Measurements from ENCODE around the gene PSMB3.
"Not testable (repeated sequence)": the region's sequence is repeated elsewhere in the genome, so short reads cannot be mapped to it uniquely, and the experiment has no call there.

The PSMB3 gene

DNA sequence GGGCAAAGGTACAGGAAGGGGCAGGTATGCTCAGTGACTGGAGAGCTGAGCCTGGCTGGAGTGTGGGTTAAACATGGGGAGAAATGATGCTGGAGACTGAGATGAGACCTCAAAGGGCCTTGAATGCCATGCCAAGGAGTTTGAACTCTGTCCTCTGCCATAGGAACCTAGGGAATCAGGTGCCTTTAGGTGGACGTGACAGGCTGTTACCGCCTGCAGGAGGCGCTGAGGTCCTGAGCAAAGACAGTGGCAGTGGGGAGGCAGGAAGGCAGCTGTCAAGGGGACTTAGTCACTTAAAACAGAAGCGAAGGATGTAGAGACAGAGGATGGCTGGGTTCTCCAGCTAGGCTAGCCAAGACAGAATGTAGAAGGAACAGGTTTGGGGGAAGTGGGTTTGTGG lies 9.1 kb downstream of the PSMB3 start:
- Histone ChIP-seq H3K27ac (ENCODE audit: low read length) (no peak overlapping the region), H3K4me3 (ENCODE audit: low read depth in 1 of 2, low read length in 2 of 2) (no peak overlapping the region), H3K27me3 (ENCODE audit: low read depth, low read length) (no peaks in the 10 kb centered on the region), H3K4me1 (ENCODE audit: control insufficient read depth in 1 of 2, insufficient read depth in 2 of 2, low read length in 2 of 2) (no peaks in the 10 kb centered on the region), H3K36me3 (ENCODE audit: control insufficient read depth in 1 of 2, insufficient read depth in 2 of 2, low read length in 2 of 2) (peaks cover 48 to 73% of the 10 kb centered on the region in 2 donors), H3K9me3 (ENCODE audit: control insufficient read depth in 1 of 2, low read length in 2 of 2) (no peaks in the 10 kb centered on the region)

DNA sequence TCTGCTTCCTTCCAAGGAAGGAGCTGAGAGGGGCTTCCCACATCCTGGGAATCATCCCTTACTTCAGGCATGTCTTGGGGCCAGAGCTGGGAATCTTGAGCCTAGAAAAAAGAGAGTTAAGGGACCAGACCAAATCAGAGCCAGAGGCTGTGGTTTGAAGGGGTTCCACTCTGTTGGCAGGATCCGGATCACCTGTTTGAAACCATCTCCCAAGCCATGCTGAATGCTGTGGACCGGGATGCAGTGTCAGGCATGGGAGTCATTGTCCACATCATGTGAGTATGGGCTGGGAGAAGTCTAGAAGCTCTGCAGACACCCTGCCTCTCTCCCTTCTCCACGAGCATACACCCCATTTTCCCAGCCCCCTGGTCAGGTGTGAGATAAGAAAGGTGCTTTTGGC lies 9.7 kb downstream of the PSMB3 start:
- H3K9me3 ChIP-seq (ENCODE audit: control insufficient read depth in 1 of 2, low read length in 2 of 2) = no peaks in the 10 kb centered on the region
- H3K27ac ChIP-seq (ENCODE audit: low read length) = no peak overlapping the region
- H3K4me3 ChIP-seq (ENCODE audit: low read depth in 1 of 2, low read length in 2 of 2) = no peak overlapping the region
- peaks cover 53 to 79% of the 10 kb centered on the region in 2 donors for H3K36me3 ChIP-seq (ENCODE audit: control insufficient read depth in 1 of 2, insufficient read depth in 2 of 2, low read length in 2 of 2)
- no peaks in the 10 kb centered on the region for H3K4me1 ChIP-seq (ENCODE audit: control insufficient read depth in 1 of 2, insufficient read depth in 2 of 2, low read length in 2 of 2)
- H3K27me3 ChIP-seq (ENCODE audit: low read depth, low read length) = no peaks in the 10 kb centered on the region

DNA sequence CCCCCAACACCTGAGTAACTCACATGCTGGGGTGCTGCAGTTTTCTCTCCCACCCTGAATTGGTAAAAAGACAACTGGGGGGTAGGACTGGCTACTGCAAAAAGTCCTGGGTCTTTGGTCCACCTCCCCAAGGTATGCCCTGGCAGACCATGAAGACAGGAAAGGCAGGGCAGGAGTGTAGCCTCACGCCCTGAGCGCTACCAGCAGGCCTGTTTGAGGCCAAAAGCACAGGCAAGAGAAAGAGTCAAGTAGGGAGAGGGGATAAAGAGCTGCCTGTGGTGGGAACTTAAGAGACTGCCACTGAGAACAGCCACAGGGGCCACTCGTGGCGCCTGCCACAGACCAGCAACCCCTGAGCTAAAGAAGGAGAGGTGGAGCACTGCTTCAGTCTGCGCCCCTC lies 13.8 kb downstream of the PSMB3 start:
- H3K4me1 ChIP-seq (ENCODE audit: control insufficient read depth in 1 of 2, insufficient read depth in 2 of 2, low read length in 2 of 2) = no peaks in the 10 kb centered on the region
- no peak overlapping the region for H3K4me3 ChIP-seq (ENCODE audit: low read depth in 1 of 2, low read length in 2 of 2)
- no peaks in the 10 kb centered on the region for H3K9me3 ChIP-seq (ENCODE audit: control insufficient read depth in 1 of 2, low read length in 2 of 2)
- no peak overlapping the region for H3K27ac ChIP-seq (ENCODE audit: low read length)
- H3K27me3 ChIP-seq (ENCODE audit: low read depth, low read length) = no peaks in the 10 kb centered on the region
- peaks cover 65 to 94% of the 10 kb centered on the region in 2 donors for H3K36me3 ChIP-seq (ENCODE audit: control insufficient read depth in 1 of 2, insufficient read depth in 2 of 2, low read length in 2 of 2)

DNA sequence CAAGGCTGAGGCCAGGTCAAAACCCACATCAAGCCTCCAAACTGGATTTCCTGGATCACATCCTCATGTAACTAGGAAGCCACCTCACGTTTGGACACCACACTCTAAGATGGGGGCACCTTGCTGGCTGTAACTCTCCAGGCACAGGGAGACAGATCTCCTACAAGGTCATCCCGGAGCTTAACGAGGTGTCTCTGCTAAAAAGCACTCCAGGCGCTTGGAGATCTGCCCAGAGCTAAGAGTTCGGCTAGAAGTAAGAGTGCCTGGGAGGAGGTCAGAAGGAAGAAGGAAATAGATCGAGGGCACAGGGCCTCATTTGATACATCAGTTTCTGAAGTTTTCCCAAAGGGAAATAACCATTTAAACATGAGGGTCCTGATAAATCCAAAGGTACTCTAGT lies 15.9 kb downstream of the PSMB3 start:
- Histone ChIP-seq H3K36me3 (ENCODE audit: control insufficient read depth in 1 of 2, insufficient read depth in 2 of 2, low read length in 2 of 2) (peaks cover 53 to 93% of the 10 kb centered on the region in 2 donors), H3K9me3 (ENCODE audit: control insufficient read depth in 1 of 2, low read length in 2 of 2) (no peaks in the 10 kb centered on the region), H3K4me3 (ENCODE audit: low read depth in 1 of 2, low read length in 2 of 2) (no peak overlapping the region), H3K4me1 (ENCODE audit: control insufficient read depth in 1 of 2, insufficient read depth in 2 of 2, low read length in 2 of 2) (no peaks in the 10 kb centered on the region), H3K27me3 (ENCODE audit: low read depth, low read length) (no peaks in the 10 kb centered on the region), H3K27ac (ENCODE audit: low read length) (no peak overlapping the region)

DNA sequence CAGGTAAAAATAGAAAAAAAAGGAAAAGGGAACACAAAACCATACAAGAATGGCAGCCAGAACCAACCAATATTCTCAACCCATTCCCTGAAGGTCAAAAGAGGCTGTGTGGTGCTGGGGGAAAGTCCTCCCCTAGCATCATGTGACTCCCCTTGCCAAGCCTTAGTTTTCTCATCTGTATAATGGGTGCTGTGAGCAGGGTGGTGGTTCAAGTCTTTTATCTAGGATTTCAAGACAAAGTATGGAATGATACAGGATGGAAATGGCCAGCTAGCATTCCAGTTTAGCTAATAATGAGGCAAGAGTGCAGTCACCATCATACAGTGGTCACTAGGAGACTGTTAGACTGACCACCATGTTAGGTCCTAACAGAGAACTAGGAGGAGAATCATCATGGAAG lies 20.7 kb downstream of the PSMB3 start:
- Histone ChIP-seq H3K4me1 (ENCODE audit: control insufficient read depth in 1 of 2, insufficient read depth in 2 of 2, low read length in 2 of 2) (no peaks in the 10 kb centered on the region), H3K9me3 (ENCODE audit: control insufficient read depth in 1 of 2, low read length in 2 of 2) (no peaks in the 10 kb centered on the region), H3K36me3 (ENCODE audit: control insufficient read depth in 1 of 2, insufficient read depth in 2 of 2, low read length in 2 of 2) (peaks cover 46 to 86% of the 10 kb centered on the region in 2 donors), H3K4me3 (ENCODE audit: low read depth in 1 of 2, low read length in 2 of 2) (no peak overlapping the region), H3K27ac (ENCODE audit: low read length) (no peak overlapping the region), H3K27me3 (ENCODE audit: low read depth, low read length) (no peaks in the 10 kb centered on the region)

DNA sequence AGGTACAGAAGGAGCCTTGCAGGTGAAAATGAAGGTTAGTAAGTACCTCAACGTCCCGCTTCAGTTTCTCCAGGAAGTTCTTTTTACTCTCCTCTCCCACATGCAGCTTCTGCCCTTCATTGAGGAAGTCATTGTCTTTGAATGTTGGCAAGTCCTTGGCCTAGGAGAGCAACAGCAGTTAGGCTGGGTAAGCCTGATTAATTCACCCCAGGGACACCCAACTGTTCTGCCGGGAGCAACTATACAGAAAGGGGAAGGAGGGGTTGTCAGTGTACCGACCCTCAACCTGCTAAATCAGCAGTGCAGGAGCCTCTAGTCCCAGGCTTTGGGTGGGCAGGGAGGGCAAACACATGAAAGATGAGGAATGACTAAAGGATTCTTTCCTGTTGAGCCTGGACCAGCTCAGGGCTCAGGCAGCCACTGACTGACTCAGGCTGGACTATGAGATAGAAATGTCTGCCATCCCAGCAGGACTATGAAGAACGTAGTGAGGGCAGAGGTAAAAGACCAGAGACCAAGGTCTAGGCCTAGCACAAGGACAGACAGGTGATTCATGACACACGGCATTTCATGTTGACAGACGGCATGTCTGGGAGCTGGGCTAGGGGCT lies 25.2 kb downstream of the PSMB3 start:
- Histone ChIP-seq H3K27ac (ENCODE audit: low read length) (no peak overlapping the region), H3K9me3 (ENCODE audit: control insufficient read depth in 1 of 2, low read length in 2 of 2) (no peaks in the 10 kb centered on the region), H3K4me3 (ENCODE audit: low read depth in 1 of 2, low read length in 2 of 2) (no peak overlapping the region), H3K36me3 (ENCODE audit: control insufficient read depth in 1 of 2, insufficient read depth in 2 of 2, low read length in 2 of 2) (peaks cover 71 to 91% of the 10 kb centered on the region in 2 donors), H3K27me3 (ENCODE audit: low read depth, low read length) (no peaks in the 10 kb centered on the region), H3K4me1 (ENCODE audit: control insufficient read depth in 1 of 2, insufficient read depth in 2 of 2, low read length in 2 of 2) (no peaks in the 10 kb centered on the region)

DNA sequence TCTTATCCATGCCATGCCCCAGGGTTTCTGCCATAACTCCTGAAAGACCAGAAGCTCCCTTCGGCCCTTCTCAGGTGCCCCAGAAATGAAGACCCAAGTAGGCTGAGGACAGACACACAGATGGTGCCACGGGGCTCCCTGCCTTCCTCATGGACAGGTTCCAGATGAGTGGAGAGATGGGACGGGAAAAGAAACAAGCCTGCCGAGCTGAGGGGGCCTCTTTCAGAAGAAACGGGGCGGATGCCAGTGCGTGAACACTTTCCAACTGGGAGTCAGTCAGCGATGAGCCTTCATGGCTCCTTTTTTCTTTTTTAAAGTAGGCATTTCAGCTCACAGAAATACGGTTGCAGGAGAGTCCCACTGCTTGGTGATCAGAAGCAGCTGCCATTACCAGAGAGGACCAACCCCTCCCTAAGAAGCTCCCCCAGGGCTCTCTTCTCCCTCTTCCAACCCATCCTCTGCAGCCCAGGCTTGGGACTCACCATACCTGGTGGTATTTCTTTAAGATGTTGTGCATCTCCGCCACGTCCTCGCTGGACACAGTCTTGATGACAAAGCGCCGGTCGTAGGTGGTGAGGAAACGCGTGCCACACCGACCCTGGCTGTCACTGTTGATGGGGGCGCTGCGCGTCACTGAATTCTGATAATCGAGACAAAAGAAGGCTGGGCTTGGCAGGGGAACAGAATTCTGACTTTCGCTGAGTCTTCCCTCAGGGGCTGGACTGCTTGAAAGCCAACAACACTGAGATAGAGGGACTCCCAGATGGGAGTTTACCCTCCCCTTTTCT lies 27.6 kb downstream of the PSMB3 start:
- Histone ChIP-seq H3K4me1 (ENCODE audit: control insufficient read depth in 1 of 2, insufficient read depth in 2 of 2, low read length in 2 of 2) (no peaks in the 10 kb centered on the region), H3K4me3 (ENCODE audit: low read depth in 1 of 2, low read length in 2 of 2) (no peak overlapping the region), H3K27ac (ENCODE audit: low read length) (no peak overlapping the region), H3K36me3 (ENCODE audit: control insufficient read depth in 1 of 2, insufficient read depth in 2 of 2, low read length in 2 of 2) (peaks cover 74 to 91% of the 10 kb centered on the region in 2 donors), H3K27me3 (ENCODE audit: low read depth, low read length) (no peaks in the 10 kb centered on the region), H3K9me3 (ENCODE audit: control insufficient read depth in 1 of 2, low read length in 2 of 2) (no peaks in the 10 kb centered on the region)

DNA sequence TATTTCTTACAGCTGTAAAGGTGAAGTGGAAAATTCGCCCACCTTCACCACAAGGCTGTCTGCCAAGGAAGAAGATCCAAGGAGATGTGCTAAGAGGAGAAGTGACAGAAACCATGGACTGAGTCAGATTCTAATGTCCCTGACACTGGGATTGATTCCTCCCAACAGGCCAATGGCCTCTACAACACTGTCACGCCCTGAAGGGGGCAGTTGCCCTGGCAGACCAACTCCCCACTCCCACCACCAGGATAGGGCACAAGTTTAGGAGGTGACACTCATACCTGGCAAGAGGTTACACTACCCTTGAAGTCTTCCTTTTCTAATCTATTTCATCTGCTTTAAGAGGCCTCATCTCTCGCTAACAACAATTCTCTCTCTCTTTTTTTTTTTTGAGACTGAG lies 30.7 kb downstream of the PSMB3 start:
- no peak overlapping the region for H3K27ac ChIP-seq (ENCODE audit: low read length)
- no peak overlapping the region for H3K4me3 ChIP-seq (ENCODE audit: low read depth in 1 of 2, low read length in 2 of 2)
- no peaks in the 10 kb centered on the region for H3K27me3 ChIP-seq (ENCODE audit: low read depth, low read length)
- no peaks in the 10 kb centered on the region for H3K4me1 ChIP-seq (ENCODE audit: control insufficient read depth in 1 of 2, insufficient read depth in 2 of 2, low read length in 2 of 2)
- H3K9me3 ChIP-seq (ENCODE audit: control insufficient read depth in 1 of 2, low read length in 2 of 2) = no peaks in the 10 kb centered on the region
- H3K36me3 ChIP-seq (ENCODE audit: control insufficient read depth in 1 of 2, insufficient read depth in 2 of 2, low read length in 2 of 2) = peaks cover 71 to 83% of the 10 kb centered on the region in 2 donors

DNA sequence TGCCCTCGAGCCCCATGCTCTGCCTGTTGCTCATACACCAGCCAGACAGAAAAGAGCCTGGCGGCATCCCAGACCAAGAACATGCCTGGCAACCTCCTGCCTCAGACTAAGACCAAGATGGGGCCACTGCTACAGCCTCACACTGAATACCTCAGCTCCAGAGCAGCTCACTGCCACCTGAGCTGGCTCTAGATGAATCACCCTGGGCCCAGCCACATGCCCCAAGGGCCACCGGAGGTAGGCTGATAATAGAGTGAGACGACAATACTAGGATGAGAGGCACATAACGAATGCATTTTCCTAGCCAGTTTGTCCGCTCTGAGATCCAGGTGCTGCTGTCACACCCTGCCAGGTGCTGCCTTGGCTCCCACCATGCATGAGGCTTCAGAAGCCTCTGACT lies 33.8 kb downstream of the PSMB3 start:
- H3K36me3 ChIP-seq (ENCODE audit: control insufficient read depth in 1 of 2, insufficient read depth in 2 of 2, low read length in 2 of 2) = peaks cover 40 to 52% of the 10 kb centered on the region in 2 donors

DNA sequence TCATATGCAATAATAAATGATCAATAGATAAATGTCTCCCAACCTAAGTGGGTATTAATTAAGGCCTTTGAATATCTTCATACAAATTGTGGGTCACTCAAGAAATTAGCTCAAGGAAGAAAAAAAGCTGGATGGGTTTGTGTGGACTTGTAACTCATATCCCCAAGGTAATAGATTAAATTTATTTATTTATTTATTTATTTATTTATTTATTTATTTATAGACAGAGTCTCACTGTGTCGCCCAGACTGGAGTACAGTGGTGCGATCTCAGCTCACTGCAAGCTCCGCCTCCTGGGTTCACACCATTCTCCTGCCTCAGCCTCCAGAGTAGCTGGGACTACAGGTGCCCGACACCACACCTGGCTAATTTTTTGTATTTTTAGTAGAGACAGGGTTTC lies 35.5 kb downstream of the PSMB3 start:
- H3K4me3 ChIP-seq (ENCODE audit: low read depth in 1 of 2, low read length in 2 of 2); H3K4me1 ChIP-seq (ENCODE audit: control insufficient read depth in 1 of 2, insufficient read depth in 2 of 2, low read length in 2 of 2); H3K27me3 ChIP-seq (ENCODE audit: low read depth, low read length); H3K27ac ChIP-seq (ENCODE audit: low read length); H3K9me3 ChIP-seq (ENCODE audit: control insufficient read depth in 1 of 2, low read length in 2 of 2): not testable (repeated sequence)
- H3K36me3 ChIP-seq (ENCODE audit: control insufficient read depth in 1 of 2, insufficient read depth in 2 of 2, low read length in 2 of 2) = peaks cover 29 to 42% of the 10 kb centered on the region in 2 donors

More for the DNA sequence above, 33.8 kb downstream of the PSMB3 start:
- no peaks in the 10 kb centered on the region for H3K4me1 ChIP-seq (ENCODE audit: control insufficient read depth in 1 of 2, insufficient read depth in 2 of 2, low read length in 2 of 2)
- H3K27me3 ChIP-seq (ENCODE audit: low read depth, low read length) = no peaks in the 10 kb centered on the region
- H3K9me3 ChIP-seq (ENCODE audit: control insufficient read depth in 1 of 2, low read length in 2 of 2) = no peaks in the 10 kb centered on the region
- no peak overlapping the region for H3K27ac ChIP-seq (ENCODE audit: low read length)
- H3K4me3 ChIP-seq (ENCODE audit: low read depth in 1 of 2, low read length in 2 of 2) = no peak overlapping the region

DNA sequence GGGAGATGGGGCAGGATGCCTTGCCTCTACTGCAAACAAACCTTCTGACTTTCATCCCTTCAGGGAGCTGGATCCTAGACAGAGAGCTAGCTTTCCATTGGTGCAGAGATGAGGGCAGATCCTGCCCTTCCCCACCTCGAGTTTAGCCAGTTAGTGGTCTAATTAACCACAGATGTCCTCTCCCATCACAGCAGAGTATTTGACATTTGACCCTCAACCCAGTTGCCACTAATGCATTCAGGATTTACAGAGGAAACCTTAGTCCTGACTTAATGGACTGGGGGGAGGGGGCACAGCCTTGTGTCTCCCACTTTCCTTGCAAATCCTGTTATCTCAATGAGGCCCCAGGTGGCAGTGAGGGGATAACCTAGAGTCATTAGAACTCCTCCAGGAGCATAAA lies 36.6 kb downstream of the PSMB3 start:
- Histone ChIP-seq H3K36me3 (ENCODE audit: control insufficient read depth in 1 of 2, insufficient read depth in 2 of 2, low read length in 2 of 2) (peaks cover 21 to 31% of the 10 kb centered on the region in 2 donors), H3K27me3 (ENCODE audit: low read depth, low read length) (no peaks in the 10 kb centered on the region), H3K27ac (ENCODE audit: low read length) (no peak overlapping the region), H3K4me3 (ENCODE audit: low read depth in 1 of 2, low read length in 2 of 2) (no peak overlapping the region), H3K9me3 (ENCODE audit: control insufficient read depth in 1 of 2, low read length in 2 of 2) (no peaks in the 10 kb centered on the region), H3K4me1 (ENCODE audit: control insufficient read depth in 1 of 2, insufficient read depth in 2 of 2, low read length in 2 of 2) (no peaks in the 10 kb centered on the region)

All from muscle layer of duodenum (tissue), 2 donors.